GM18951 (cell line): ENCODE results near the gene ASCC2.

Source experiments
- POLR2A ChIP-seq: IDR thresholded peaks from 4 replicates; pipeline ENCODE4 v1.6.1; 2011; ENCODE audit warnings: mild to moderate bottlenecking; ENCODE audit not compliant: insufficient read length, insufficient read depth; ENCODE audit errors: extremely low read depth
- in situ Hi-C: fragments of 300-500 bp; cut with MboI; formaldehyde crosslinking; loops from one replicate; pipeline ENCODE4 v1.12.0; 2022; ENCODE audit warnings: low sequenced_read_pairs, mixed read lengths, inconsistent platforms; ENCODE audit not compliant: unreplicated experiment

ASCC2 gene

DNA sequence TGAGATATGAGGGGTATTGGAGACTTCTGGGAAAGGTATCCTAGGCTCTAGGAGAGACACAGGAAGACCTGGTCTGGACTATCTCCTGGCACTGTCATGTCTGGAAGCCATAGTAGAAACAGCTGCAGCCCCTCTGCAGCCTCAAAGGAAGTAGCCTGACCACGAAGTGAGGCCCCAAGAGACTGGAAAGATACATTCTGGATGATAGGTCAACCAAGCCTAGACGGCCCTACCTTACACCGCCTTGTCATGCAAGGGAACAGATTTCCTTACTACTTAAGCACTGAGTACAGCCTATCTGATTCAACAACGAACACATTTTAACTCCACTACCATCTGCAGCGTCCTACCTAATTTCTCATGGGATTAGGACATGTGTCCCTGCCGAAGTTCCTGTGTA is 39.8 kb downstream of the ASCC2 start:
- in situ Hi-C loops: no loop called here
- TF ChIP-seq POLR2A: no peak

DNA sequence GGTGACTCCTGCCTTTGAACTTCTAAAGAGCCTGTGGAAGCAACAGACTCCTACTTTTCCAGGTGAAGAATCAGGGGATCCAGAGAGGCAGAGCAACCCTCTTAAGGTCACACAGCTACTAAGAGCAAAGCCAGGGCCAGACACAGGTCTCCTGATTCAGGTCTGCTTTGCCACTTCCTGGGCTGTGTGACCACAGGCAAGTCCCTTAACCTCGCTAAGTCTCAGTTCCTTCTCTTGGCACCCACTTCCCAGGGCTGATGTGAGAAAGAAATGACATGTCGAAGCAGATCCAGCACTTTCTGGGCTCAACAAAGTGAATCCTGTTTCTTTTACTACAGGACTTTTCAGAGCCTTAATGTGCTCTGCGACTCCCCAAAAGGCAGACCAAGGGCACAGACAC is 40.7 kb downstream of the ASCC2 start:
- TF ChIP-seq POLR2A: no peak
- in situ Hi-C loops: no loop called here

GRCh38 chr22:29795663-29796062 is 42.4 kb downstream of the ASCC2 start:
- in situ Hi-C loops: no loop called here
- TF ChIP-seq POLR2A: no peak

GRCh38 chr22:29793396-29793795 is 44.7 kb downstream of the ASCC2 start:
- in situ Hi-C loops: no loop called here
- no peak for TF ChIP-seq POLR2A

DNA sequence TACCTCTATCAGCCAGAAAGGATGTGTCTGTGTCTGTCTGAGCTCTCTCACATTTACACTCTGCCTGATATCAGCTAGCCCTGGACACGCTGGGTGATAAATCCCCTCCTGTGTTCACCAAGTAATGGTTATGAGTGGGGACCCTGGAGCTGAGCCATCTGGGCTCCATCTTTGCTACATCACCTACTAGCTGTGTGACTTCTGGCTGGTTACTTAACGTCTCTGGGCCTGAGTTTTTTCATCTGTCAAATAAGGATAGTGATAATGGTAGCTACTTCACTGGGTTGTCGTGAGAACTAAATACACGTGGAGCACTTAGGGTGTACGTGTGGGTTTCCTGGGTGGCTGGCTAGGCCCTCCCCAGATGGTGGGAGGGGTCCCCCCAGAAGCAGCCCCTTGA is 48.0 kb downstream of the ASCC2 start:
- TF ChIP-seq POLR2A: no peak
- in situ Hi-C loops: no loop called here

DNA sequence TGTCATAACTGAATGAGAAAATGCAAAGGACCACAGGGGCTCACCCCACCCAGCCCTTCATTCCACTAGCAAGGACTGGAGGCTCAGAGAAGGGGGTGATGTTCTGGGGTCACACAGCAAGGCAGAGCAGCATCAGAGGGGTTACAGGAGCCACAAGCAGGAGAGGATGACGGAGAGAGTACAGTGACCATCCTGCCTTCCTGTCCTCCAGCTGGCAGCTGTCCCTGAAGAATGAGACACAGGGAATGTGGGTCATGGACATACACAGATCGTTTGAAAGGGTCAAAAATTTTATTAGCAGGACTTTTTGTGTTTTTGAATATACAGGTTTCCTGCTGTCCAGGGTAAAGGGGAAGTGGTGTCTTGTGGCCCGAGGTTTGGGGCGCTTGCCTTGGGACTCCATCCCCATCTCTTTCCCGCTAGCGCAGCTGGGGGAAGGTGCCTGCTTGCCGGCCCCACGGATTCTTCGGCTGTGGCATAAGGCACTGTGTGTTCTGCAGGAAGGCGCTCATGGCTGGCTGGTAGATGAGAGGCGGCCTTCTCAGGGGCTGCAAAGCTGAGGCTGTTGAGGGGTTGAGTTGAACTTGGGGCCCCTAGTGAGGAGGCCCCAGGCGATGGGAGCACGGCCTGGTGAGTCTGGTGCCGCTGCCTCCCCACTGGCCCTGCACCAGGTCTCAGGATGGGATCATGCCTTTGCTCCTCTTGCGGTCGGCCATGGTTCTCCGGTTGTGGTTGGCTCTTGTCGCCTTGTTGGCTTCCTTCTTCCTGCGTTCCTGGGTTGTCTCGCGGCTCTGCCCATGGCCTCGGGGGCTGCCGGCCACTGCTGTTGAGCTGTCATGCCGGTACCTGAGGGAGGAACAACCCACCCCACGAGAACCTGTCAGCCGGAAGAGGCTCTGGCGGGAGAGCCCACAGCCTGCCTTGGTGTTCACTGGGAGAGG is 49.5 kb downstream of the ASCC2 start:
- in situ Hi-C loops: no loop called here
- no peak for TF ChIP-seq POLR2A

DNA sequence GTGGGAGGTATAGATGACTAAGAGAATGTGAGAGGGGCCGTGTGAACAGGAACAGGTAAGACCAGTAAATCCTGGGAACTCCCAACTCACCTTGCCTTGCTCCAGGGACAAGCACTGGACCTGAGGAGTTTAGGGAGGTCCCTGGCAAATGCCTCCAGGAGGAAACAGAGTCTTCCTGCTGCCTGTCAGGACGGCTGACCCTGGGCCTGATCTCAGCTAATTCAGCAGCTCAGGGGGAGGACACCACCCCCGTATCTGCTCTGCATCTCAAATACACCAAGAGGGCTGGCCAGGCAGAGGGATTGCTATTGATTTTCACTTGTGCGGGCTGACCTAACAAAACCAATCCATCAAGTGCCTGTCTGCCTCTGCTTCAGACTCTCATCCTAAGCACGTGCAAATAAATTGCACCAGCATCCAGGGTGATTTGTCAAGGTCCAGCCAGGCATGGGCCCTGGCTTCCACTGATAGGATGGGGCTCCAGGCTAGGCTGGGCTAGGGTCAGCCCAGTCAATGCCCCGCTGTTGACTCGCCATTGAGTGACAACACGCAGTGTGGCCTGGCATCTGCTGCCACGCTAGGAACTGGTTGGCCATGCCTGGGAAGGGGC is 50.6 kb downstream of the ASCC2 start:
- TF ChIP-seq POLR2A: no peak
- in situ Hi-C loops: no loop called here

- no peak for TF ChIP-seq POLR2A
- in situ Hi-C loops: no loop called here
Observed at GRCh38 chr22:29786031-29786430, 52.0 kb downstream of the ASCC2 start.

- TF ChIP-seq POLR2A: no peak
- in situ Hi-C loops: no loop called here
Observed at GRCh38 chr22:29784451-29785361, 53.4 kb downstream of the ASCC2 start.

DNA sequence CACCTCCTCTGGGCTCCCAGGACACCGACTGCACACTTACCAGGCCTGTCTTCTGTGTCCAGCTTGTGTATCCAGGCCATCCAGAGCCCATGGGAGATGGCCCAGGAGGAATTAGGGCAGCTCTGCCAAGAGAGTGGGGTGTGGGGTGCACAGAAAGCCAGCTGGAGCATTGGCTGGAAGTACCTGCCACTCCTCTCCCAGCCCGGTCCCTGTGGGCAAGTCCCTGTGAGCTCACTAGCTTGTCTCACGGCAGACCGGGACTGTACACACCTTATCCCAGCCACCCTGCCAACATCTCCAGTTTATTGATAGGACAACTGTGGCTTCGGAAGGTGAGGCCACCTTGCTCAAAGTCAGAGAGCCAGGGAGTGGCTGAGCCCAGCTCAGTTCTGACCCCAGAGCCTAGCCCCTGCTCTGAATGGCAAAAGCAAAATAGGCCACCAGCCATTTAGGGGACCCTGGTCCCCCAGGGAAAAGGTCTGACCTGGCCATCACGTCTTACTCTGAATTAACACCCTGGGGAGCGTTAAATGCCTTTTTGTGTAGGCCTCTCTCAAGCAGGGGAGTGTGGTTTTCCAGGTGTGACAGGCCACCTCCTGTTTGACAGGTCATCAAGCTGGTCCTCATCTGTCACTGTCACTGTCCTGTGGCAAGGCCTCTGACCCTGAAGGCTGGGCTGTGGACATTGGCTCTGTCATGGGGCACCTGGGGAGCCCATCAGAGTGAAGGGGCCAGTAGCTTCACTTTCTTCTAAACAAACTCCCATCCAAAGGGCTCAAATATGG is 55.8 kb downstream of the ASCC2 start:
- no peak for TF ChIP-seq POLR2A
- in situ Hi-C loops: no loop called here

DNA sequence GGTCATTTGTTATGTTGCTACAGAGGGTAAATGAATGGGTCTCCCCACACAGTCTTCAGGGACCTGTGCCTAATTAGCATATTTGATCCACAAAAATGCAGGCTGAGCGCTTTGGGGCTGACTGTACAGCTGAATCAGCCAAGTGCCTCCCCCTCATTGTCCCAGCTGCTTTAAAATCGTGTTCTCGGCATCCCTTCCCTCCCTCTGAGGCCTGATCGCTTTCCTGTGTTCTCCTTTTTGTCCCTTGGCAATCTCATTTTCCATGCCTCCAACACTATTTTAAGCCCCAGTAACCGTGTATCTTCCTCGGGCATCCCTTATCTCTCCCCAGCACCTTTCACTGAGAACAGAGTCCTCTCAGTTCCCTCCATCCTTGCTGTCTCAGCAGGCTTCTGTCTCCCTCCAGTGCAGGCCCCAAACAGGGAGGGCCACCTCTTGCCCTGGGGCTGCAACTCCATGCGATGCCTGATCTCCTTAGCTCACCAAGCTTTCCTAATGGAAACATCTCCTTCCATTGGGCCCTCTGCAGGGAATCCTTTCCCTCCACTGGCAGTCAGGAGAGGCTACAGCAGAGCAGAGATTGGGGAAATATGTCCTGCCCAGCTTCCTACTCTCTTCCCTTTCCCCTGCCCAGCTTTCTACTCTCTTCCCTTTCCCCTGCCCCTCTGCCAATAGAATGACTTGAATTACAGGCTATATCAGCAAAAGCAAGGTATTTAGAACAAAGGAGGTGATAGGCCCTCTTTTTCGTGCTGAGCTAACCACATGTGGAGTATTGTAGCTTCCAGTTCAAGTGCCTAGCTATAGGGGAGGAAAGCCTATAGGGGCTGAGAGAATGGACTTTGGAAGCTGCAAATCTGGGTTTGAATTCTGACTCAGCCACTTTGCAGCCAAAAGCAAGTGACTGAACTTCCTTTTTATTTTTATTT is 57.1 kb downstream of the ASCC2 start:
- TF ChIP-seq POLR2A: no peak
- in situ Hi-C loops: no loop called here
